Measurements from ENCODE around the gene CNNM1.

CNNM1 gene

GRCh38 chr10:99316374-99316773, 12.8 kb upstream of the CNNM1 start:
- DNase-seq (ENCODE audit: low read depth), result no peak

GRCh38 chr10:99318048-99318447, 11.1 kb upstream of the CNNM1 start:
- TF ChIP-seq CTCF (IDR thresholded peaks at IDR 0.05; ENCODE audit: control insufficient read depth, insufficient read depth, low read depth, low read length, missing control alignments), result no peak
- no peak for DNase-seq (ENCODE audit: low read depth)
- H3K4me3 ChIP-seq (ENCODE audit: control insufficient read depth, low read depth, low read length), result no peak overlapping the region

More at GRCh38 chr10:99316374-99316773, 12.8 kb upstream of the CNNM1 start:
- H3K4me3 ChIP-seq (ENCODE audit: control insufficient read depth, low read depth, low read length), result no peak overlapping the region
- TF ChIP-seq CTCF (IDR thresholded peaks at IDR 0.05; ENCODE audit: control insufficient read depth, insufficient read depth, low read depth, low read length, missing control alignments), result no peak

- TF ChIP-seq CTCF (IDR thresholded peaks at IDR 0.05; ENCODE audit: control insufficient read depth, insufficient read depth, low read depth, low read length, missing control alignments), result no peak
- H3K4me3 ChIP-seq (ENCODE audit: control insufficient read depth, low read depth, low read length), result no peak overlapping the region
- no peak for DNase-seq (ENCODE audit: low read depth)
Observed at GRCh38 chr10:99318475-99318874, 10.7 kb upstream of the CNNM1 start.

- no peak for TF ChIP-seq CTCF (IDR thresholded peaks at IDR 0.05; ENCODE audit: control insufficient read depth, insufficient read depth, low read depth, low read length, missing control alignments)
- DNase-seq (ENCODE audit: low read depth), result no peak
Observed at GRCh38 chr10:99325281-99325680, 3.9 kb upstream of the CNNM1 start.

GRCh38 chr10:99326871-99327270, 2.3 kb upstream of the CNNM1 start:
- no peak overlapping the region for H3K4me3 ChIP-seq (ENCODE audit: control insufficient read depth, low read depth, low read length)
- TF ChIP-seq CTCF (IDR thresholded peaks at IDR 0.05; ENCODE audit: control insufficient read depth, insufficient read depth, low read depth, low read length, missing control alignments), result no peak
- no peak for DNase-seq (ENCODE audit: low read depth)

More at GRCh38 chr10:99325281-99325680, 3.9 kb upstream of the CNNM1 start:
- no peak overlapping the region for H3K4me3 ChIP-seq (ENCODE audit: control insufficient read depth, low read depth, low read length)

- DNase-seq (ENCODE audit: low read depth), result no peak
- peak overlapping the region; percentile 51 for H3K4me3 ChIP-seq (ENCODE audit: control insufficient read depth, low read depth, low read length)
- TF ChIP-seq CTCF (IDR thresholded peaks at IDR 0.05; ENCODE audit: control insufficient read depth, insufficient read depth, low read depth, low read length, missing control alignments), result no peak
Observed at GRCh38 chr10:99328579-99329303, 415 bp upstream of the CNNM1 start.

Data from AG09309 (cell line).